BJ (cell line): ENCODE results near the gene GFPT2. TPM values are rescaled to one million over a fixed set of nuclear protein-coding genes. Genes with fewer than 3 reads are reported as not detected.
A peak's percentile ranks its signal among the peaks of the same experiment; 100 is the strongest.

Source experiments
- CTCF ChIA-PET: fragments of 350-600 bp; formaldehyde crosslinking; extraction: SDS; loops from one replicate; lab custom pipeline; 2021; ENCODE audit warnings: antibody characterized with exemption, inconsistent platforms; lab: Yijun Ruan, JAX
- POLR2A ChIA-PET: fragments of 300-600 bp; sonication (Branson Sonifier 250); formaldehyde crosslinking; extraction: SDS; loops from one replicate; lab custom pipeline; 2021; ENCODE audit warnings: antibody characterized with exemption; lab: Charles Lee
- DNase-seq: peaks from one replicate; pipeline ENCODE4 v3.0.0-alpha.2; 2011; ENCODE audit warnings: low read depth
- H3K27me3 ChIP-seq: 2 replicates; pipeline ENCODE4 v1.6.0; 2011; ENCODE audit warnings: low read length; ENCODE audit not compliant: control insufficient read depth, insufficient read depth
- H3K36me3 ChIP-seq: 2 replicates; pipeline ENCODE4 v1.5.1; 2011; ENCODE audit warnings: low read length; ENCODE audit not compliant: control insufficient read depth, insufficient read depth
- H3K4me3 ChIP-seq: 2 replicates; pipeline ENCODE4 v1.5.1; 2011; ENCODE audit warnings: low read depth, mild to moderate bottlenecking, control low read depth, low read length
- CTCF ChIP-seq: IDR thresholded peaks from 2 replicates; pipeline ENCODE4 v1.5.1; 2011; ENCODE audit warnings: low read depth, mild to moderate bottlenecking, control low read depth, inconsistent platforms, low read length, moderate library complexity; ENCODE audit not compliant: insufficient read depth
- polyA plus RNA-seq: library from polyadenylated mRNA; depleted of rRNA; stranded (reverse); fragments of >200 nt; gene quantifications from 2 replicates; pipeline ENCODE4 v1.2.3, GENCODE V29; 2011

The GFPT2 gene
- polyA plus RNA-seq, 1 experiment = 6.1 TPM

- H3K4me3 ChIP-seq = no peak overlapping the region
These were observed 22.9 kb downstream of the GFPT2 start for GRCh38 chr5:180330270-180330648.

GRCh38 chr5:180329606-180330269, 23.4 kb downstream of the GFPT2 start:
- Histone ChIP-seq H3K4me3 (no peak overlapping the region), H3K27me3 (no peaks in the 10 kb centered on the region), H3K36me3 (no peaks in the 10 kb centered on the region)
- DNase-seq = no peak
- ChIA-PET POLR2A (no interaction called here), CTCF (interaction anchor here (0.6 to 6.4 kb wide), 9 partner anchors 10 to 142 kb away, joined by 3 to 43 read pairs (median 10); partner anchors contain the start of gene MAPK9)
- no peak for TF ChIP-seq CTCF

More at GRCh38 chr5:180330270-180330648, 22.9 kb downstream of the GFPT2 start:
- no peak for TF ChIP-seq CTCF
- ChIA-PET CTCF (interaction anchor here (0.6 to 3.7 kb wide), 5 partner anchors 13 to 141 kb away, joined by 3 to 36 read pairs (median 10); partner anchors contain the start of gene MAPK9), POLR2A (no interaction called here)
- no peak for DNase-seq
- no peaks in the 10 kb centered on the region for H3K36me3 ChIP-seq
- no peaks in the 10 kb centered on the region for H3K27me3 ChIP-seq

DNA sequence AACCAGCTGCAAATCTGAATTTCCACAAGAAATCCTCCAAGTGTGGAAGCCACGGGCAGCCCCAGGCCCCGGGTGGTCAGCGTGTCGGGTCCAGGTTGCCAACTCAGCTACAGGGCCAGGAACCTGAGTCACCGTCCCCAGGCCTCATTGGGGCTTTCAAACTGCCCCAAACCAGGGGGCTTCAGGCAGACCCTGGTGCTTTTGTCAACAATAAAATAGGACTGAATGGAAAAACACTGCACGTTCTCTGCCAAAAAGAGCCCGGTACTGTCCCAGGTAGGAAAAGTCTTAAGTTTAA, 24.0 kb downstream of the GFPT2 start:
- POLR2A ChIA-PET = interaction anchor here (0.6 kb wide), 1 partner anchor 80 kb away, joined by 6 read pairs; no protein-coding TSS in a partner anchor
- no peaks in the 10 kb centered on the region for H3K27me3 ChIP-seq
- CTCF ChIA-PET = interaction anchor here (0.6 to 6.4 kb wide), 20 partner anchors 9 to 204 kb away, joined by 3 to 43 read pairs (median 4); partner anchors contain the start of genes GFPT2 and MAPK9
- H3K36me3 ChIP-seq = 0 out of 2 replicates have a peak, but pooled peaks cover 1% of the 10 kb centered on the region
- no peak for TF ChIP-seq CTCF
- no peak for DNase-seq
- H3K4me3 ChIP-seq = no peak overlapping the region

DNA sequence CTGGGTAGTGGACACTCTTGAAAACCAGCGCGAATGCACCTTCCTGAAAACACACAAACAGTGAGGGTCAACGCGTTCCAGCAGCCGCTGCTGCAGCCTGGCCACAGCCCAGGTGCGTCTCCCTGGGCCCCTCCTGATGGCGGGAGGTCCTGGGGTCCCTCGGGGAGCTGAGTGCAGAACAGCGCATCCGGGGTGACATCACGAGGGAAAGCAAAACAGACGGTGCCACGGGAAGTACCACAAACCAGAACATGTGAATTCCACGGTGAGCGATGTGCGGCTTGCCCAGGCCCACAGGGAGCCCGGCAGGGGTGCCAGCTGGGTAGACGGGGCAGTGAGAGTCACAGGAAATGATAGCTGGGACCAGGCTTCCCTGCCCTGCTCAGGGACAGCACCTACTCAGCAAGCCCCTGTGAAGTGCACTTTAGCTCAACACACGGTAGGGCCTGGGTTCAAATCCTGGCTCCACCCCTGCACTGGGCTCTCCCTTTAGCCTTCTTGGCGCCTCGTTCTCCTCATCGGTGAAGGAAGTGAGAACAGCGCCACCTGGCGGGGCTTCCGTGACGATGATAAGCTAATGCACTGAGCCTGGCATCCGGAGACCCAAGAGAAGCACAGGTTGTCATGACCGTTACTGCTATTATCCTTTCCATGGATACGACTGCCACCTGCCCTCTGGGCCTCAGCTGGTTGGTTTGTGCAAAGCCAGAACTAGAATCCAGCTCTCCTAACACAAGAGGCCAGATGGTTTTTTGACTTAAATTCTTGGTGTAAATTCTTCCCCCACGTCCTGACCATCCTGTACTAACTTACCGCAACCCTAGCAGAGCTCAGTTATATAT, 24.6 kb downstream of the GFPT2 start:
- ChIA-PET POLR2A (interaction anchor here (0.6 kb wide), 1 partner anchor 81 kb away, joined by 6 read pairs; no protein-coding TSS in a partner anchor), CTCF (interaction anchor here (0.5 to 6.4 kb wide), 23 partner anchors 8 to 724 kb away, joined by 3 to 43 read pairs (median 4); partner anchors contain the start of genes GFPT2 and MAPK9)
- H3K27me3 ChIP-seq = no peaks in the 10 kb centered on the region
- 0 out of 2 replicates have a peak, but pooled peaks cover 1% of the 10 kb centered on the region for H3K36me3 ChIP-seq
- no peak overlapping the region for H3K4me3 ChIP-seq
- no peak for DNase-seq
- TF ChIP-seq CTCF = peak; percentile 76
